ENCODE measurements around the gene HNRNPL.

GRCh38 chr19:38890686-38891085 lies 40.9 kb upstream of the HNRNPL start:
- TF ChIP-seq EZH2 (IDR thresholded peaks at IDR 0.05; ENCODE audit: insufficient read depth, poor library complexity, severe bottlenecking) = no peak
- no peak for TF ChIP-seq EZH2phosphoT487 (IDR thresholded peaks at IDR 0.05; ENCODE audit: insufficient read depth, low read depth)
